ENCODE measurements around the gene RNF166.
A peak's percentile ranks its signal among the peaks of the same experiment; 100 is the strongest.

The RNF166 gene

GRCh38 chr16:88651989-88652761 is 54.0 kb downstream of the RNF166 start:
- no peak for DNase-seq (ENCODE audit: low spot score)

- DNase-seq (ENCODE audit: low spot score), result peak; percentile 89
These were observed 54.8 kb downstream of the RNF166 start for GRCh38 chr16:88651276-88651988.

GRCh38 chr16:88650749-88651275 is 55.4 kb downstream of the RNF166 start, which contains the start of gene CYBA:
CYBA (minus strand) TSS chr16:88651053; CDS start chr16:88651013, 40 bp downstream.
- peak; percentile 88 for DNase-seq (ENCODE audit: low spot score)

GRCh38 chr16:88649924-88650748 is 56.1 kb downstream of the RNF166 start:
- no peak for DNase-seq (ENCODE audit: low spot score)

GRCh38 chr16:88649195-88649923 is 56.8 kb downstream of the RNF166 start:
- DNase-seq (ENCODE audit: low spot score), result no peak

- DNase-seq (ENCODE audit: low spot score), result no peak
These were observed 58.8 kb downstream of the RNF166 start for GRCh38 chr16:88647178-88648070.

Data from activated CD4-positive, alpha-beta T cell treated with anti-CD3 and anti-CD28 coated beads, Interleukin-2, Interleukin-4, amounts not matched to agents 100 ng/mL and 50 ng/mL, durations not matched to agents 16 hours and 8 hours (primary cell).